HEK293 (cell line): ENCODE data around the gene PRG2.

Experiments used
- CTCF ChIA-PET: fragments of 350-600 bp; formaldehyde crosslinking; extraction: SDS; loops from one replicate; lab custom pipeline; 2021; ENCODE audit warnings: antibody characterized with exemption; lab: Yijun Ruan, JAX
- POLR2A ChIA-PET: fragments of 300-600 bp; formaldehyde crosslinking; extraction: SDS; loops from one replicate; lab custom pipeline; 2020; ENCODE audit warnings: antibody characterized with exemption, inconsistent platforms; lab: Yijun Ruan, JAX
- H3K27ac ChIP-seq: fragments of 200-500 bp; sonication (Bioruptor generic); 2 replicates; pipeline ENCODE4 v1.5.1; 2014; ENCODE audit warnings: low read depth, low read length, control low read depth, inconsistent platforms; ENCODE audit errors: extremely low read depth
- H3K36me3 ChIP-seq, 2 experiments: fragments of 200-500 bp in 1 of 2; sonication (Bioruptor generic) in 1 of 2; 1 replicate in 1 of 2; 2 replicates in 1 of 2; pipeline ENCODE4 v1.5.1; 2014 to 2017; ENCODE audit warnings: inconsistent platforms in 2 of 2, low read length in 2 of 2; ENCODE audit not compliant: control insufficient read depth in 2 of 2, insufficient read depth in 1 of 2
- H3K4me1 ChIP-seq: fragments of 200-500 bp; sonication (Bioruptor generic); 2 replicates; pipeline ENCODE4 v1.5.1; 2014; ENCODE audit warnings: mild to moderate bottlenecking, low read length, inconsistent platforms; ENCODE audit not compliant: control insufficient read depth, insufficient read depth
- H3K4me3 ChIP-seq: 2 replicates; pipeline ENCODE4 v1.5.1; 2011; ENCODE audit warnings: low read depth, mild to moderate bottlenecking, control low read depth, low read length, moderate library complexity
- H3K9me3 ChIP-seq: fragments of 200-500 bp; sonication (Bioruptor generic); 2 replicates; pipeline ENCODE4 v1.5.1; 2014; ENCODE audit warnings: low read depth, low read length, inconsistent platforms; ENCODE audit not compliant: control insufficient read depth, insufficient read depth
- KLF1 ChIP-seq: fragments of 450-650 bp; formaldehyde crosslinking; IDR thresholded peaks from 2 replicates; pipeline ENCODE4 v1.5.1; 2016; ENCODE audit warnings: missing biosample characterization, missing genetic modification characterization
- MYNN ChIP-seq: fragments of 450-650 bp; formaldehyde crosslinking; IDR thresholded peaks from 2 replicates; pipeline ENCODE4 v1.5.1; 2016; ENCODE audit warnings: missing biosample characterization, missing genetic modification characterization, borderline replicate concordance
- PRDM1 ChIP-seq: fragments of 450-650 bp; formaldehyde crosslinking; IDR thresholded peaks from 2 replicates; pipeline ENCODE4; 2016; ENCODE audit warnings: missing biosample characterization, missing genetic modification characterization
- ZFP3 ChIP-seq: fragments of 450-650 bp; formaldehyde crosslinking; IDR thresholded peaks from 2 replicates; pipeline ENCODE4 v1.5.1; 2016; ENCODE audit warnings: low read depth, missing biosample characterization, missing genetic modification characterization
- ZNF132 ChIP-seq: fragments of 450-650 bp; formaldehyde crosslinking; IDR thresholded peaks from 2 replicates; pipeline ENCODE4 v1.5.1; 2017; ENCODE audit warnings: missing biosample characterization, missing genetic modification characterization, borderline replicate concordance
- ZNF157 ChIP-seq: fragments of 450-650 bp; formaldehyde crosslinking; IDR thresholded peaks from 2 replicates; pipeline ENCODE4 v1.5.1; 2016; ENCODE audit warnings: missing biosample characterization, missing genetic modification characterization
- ZNF175 ChIP-seq: fragments of 450-650 bp; formaldehyde crosslinking; IDR thresholded peaks from 2 replicates; pipeline ENCODE4 v1.5.1; 2016; ENCODE audit warnings: missing biosample characterization, missing genetic modification characterization
- ZNF19 ChIP-seq: fragments of 450-650 bp; formaldehyde crosslinking; IDR thresholded peaks from 2 replicates; pipeline ENCODE4; 2016; ENCODE audit warnings: missing biosample characterization, missing genetic modification characterization, low read depth
- ZNF2 ChIP-seq: fragments of 450-650 bp; formaldehyde crosslinking; IDR thresholded peaks from 2 replicates; pipeline ENCODE4 v1.5.1; 2016; ENCODE audit warnings: missing biosample characterization, missing genetic modification characterization
- ZNF24 ChIP-seq: fragments of 450-650 bp; formaldehyde crosslinking; IDR thresholded peaks from 2 replicates; pipeline ENCODE4 v1.5.1; 2016; ENCODE audit warnings: missing biosample characterization, missing genetic modification characterization
- ZNF248 ChIP-seq: fragments of 450-650 bp; formaldehyde crosslinking; IDR thresholded peaks from 2 replicates; pipeline ENCODE4 v1.5.1; 2017; ENCODE audit warnings: missing biosample characterization, missing genetic modification characterization
- ZNF274 ChIP-seq, 2 experiments: fragments of 200-500 bp in 1 of 2; fragments of 450-650 bp in 1 of 2; sonication (Bioruptor generic) in 1 of 2; formaldehyde crosslinking in 1 of 2; IDR thresholded peaks; 2 replicates each; pipeline versions ENCODE4 v1.5.1 to v1.6.1; 2014 to 2016; ENCODE audit warnings: borderline replicate concordance in 1 of 2, inconsistent platforms in 1 of 2, low read length in 1 of 2, missing biosample characterization in 1 of 2, missing genetic modification characterization in 1 of 2
- ZNF311 ChIP-seq: fragments of 450-650 bp; formaldehyde crosslinking; IDR thresholded peaks from 2 replicates; pipeline ENCODE4 v1.5.1; 2017; ENCODE audit warnings: missing biosample characterization, missing genetic modification characterization, borderline replicate concordance
- ZNF366 ChIP-seq: fragments of 450-650 bp; formaldehyde crosslinking; conservative IDR thresholded peaks from 2 replicates; pipeline ENCODE4 v1.5.1; 2016; ENCODE audit warnings: missing biosample characterization, missing genetic modification characterization
- ZNF704 ChIP-seq: fragments of 450-650 bp; formaldehyde crosslinking; IDR thresholded peaks from 2 replicates; pipeline ENCODE4 v1.5.1; 2016; ENCODE audit warnings: missing biosample characterization, missing genetic modification characterization
- ZNF777 ChIP-seq: fragments of 450-650 bp; formaldehyde crosslinking; IDR thresholded peaks from 2 replicates; pipeline ENCODE4 v1.5.1; 2017; ENCODE audit warnings: missing biosample characterization, missing genetic modification characterization, borderline replicate concordance
- ZNF792 ChIP-seq: fragments of 450-650 bp; formaldehyde crosslinking; IDR thresholded peaks from 2 replicates; pipeline ENCODE4 v1.5.1; 2016; ENCODE audit warnings: missing biosample characterization, missing genetic modification characterization
- TF ChIP-seq, protein P1 (sequence below): fragments of 450-650 bp; formaldehyde crosslinking; conservative IDR thresholded peaks from 2 replicates; pipeline ENCODE4 v1.5.1; 2016; ENCODE audit warnings: low read depth, missing biosample characterization, missing genetic modification characterization
- TF ChIP-seq, protein P2 (sequence below): fragments of 450-650 bp; formaldehyde crosslinking; IDR thresholded peaks from 2 replicates; pipeline ENCODE4 v1.5.1; 2016; ENCODE audit warnings: missing biosample characterization, missing genetic modification characterization
- TF ChIP-seq, protein P3 (sequence below): fragments of 450-650 bp; IDR thresholded peaks from 2 replicates; pipeline ENCODE4 v1.5.1; 2018; ENCODE audit warnings: missing biosample characterization, mild to moderate bottlenecking, missing genetic modification characterization

The PRG2 gene

DNA sequence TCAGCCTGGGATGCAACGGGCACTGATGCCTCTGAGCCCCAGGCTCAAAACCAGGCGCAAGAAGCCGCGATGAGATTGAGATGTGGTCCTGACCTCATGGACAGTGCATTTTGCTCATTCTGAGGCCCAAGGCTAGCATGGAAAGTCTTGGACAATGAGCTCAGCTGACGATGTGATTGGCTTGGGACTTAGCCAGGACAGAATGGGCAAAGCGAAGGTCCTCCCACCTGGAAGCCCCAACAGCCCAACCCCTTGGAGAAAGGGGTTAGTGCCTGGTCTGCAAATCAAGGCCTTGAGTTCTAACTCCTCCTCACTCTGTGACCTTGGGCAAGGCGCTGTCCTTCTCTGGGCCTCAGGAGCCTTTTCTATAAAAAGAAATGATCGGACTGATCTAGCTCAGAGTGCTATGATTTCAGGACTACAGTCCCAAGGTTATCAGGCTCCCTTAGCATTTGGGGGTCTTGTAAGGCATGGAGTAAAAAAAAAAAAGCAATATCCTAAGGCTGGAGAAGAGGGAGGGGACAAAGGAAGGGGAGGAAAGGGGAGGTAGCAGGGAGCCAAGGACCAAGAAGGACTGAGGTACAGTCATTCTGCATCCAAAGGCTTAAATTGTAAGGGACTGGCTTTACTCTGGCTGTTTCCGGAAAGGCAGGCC is 33.8 kb upstream of the PRG2 start:
- POLR2A ChIA-PET: interaction anchor here (0.7 kb wide), 1 partner anchor 95 kb away, joined by 3 read pairs; no protein-coding TSS in a partner anchor
- Histone ChIP-seq H3K27ac (no peak overlapping the region), H3K4me3 (no peak overlapping the region), H3K36me3 (no peaks in the 10 kb centered on the region), H3K4me1 (no peaks in the 10 kb centered on the region), H3K9me3 (no peaks in the 10 kb centered on the region)
- TF ChIP-seq ZNF157 (tag by site-specific recombination) (no peak), KLF1 (tag by site-specific recombination) (no peak), ZNF248 (tag by site-specific recombination) (no peak), ZFP3 (tag by site-specific recombination) (no peak)
- TF ChIP-seq, protein P1, sequence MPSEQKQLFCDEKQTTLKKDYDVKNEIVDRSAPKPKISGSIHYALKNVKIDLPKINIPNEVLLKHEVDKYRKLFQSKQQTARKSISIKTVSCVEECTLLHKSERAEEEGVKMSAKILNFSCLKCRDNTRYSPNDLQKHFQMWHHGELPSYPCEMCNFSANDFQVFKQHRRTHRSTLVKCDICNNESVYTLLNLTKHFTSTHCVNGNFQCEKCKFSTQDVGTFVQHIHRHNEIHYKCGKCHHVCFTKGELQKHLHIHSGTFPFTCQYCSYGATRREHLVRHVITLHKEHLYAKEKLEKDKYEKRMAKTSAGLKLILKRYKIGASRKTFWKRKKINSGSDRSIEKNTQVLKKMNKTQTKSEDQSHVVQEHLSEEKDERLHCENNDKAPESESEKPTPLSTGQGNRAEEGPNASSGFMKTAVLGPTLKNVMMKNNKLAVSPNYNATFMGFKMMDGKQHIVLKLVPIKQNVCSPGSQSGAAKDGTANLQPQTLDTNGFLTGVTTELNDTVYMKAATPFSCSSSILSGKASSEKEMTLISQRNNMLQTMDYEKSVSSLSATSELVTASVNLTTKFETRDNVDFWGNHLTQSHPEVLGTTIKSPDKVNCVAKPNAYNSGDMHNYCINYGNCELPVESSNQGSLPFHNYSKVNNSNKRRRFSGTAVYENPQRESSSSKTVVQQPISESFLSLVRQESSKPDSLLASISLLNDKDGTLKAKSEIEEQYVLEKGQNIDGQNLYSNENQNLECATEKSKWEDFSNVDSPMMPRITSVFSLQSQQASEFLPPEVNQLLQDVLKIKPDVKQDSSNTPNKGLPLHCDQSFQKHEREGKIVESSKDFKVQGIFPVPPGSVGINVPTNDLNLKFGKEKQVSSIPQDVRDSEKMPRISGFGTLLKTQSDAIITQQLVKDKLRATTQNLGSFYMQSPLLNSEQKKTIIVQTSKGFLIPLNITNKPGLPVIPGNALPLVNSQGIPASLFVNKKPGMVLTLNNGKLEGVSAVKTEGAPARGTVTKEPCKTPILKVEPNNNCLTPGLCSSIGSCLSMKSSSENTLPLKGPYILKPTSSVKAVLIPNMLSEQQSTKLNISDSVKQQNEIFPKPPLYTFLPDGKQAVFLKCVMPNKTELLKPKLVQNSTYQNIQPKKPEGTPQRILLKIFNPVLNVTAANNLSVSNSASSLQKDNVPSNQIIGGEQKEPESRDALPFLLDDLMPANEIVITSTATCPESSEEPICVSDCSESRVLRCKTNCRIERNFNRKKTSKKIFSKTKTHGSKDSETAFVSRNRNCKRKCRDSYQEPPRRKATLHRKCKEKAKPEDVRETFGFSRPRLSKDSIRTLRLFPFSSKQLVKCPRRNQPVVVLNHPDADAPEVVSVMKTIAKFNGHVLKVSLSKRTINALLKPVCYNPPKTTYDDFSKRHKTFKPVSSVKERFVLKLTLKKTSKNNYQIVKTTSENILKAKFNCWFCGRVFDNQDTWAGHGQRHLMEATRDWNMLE: no peak
- CTCF ChIA-PET: interaction anchor here (0.6 to 1.9 kb wide), 7 partner anchors 10 to 377 kb away, joined by 3 to 6 read pairs (median 3); no protein-coding TSS in a partner anchor

DNA sequence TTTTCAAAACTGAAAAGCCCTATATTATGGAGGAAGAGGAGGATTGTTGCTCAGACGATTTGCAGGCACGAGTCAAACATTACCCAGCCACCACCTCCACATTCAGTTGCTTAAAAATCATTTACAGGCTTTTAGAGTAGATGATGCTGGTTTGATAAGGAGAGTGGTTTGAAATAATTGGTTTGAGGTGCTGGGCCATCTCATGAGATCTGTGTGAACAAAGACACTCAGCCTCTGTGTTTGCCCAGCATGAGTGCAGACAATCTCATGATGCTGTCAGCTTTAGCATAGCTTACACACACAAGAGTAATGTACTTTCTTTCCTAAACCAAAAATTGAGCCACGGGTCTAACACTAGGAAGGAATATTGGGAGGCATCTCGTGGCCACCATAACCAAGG is 32.2 kb upstream of the PRG2 start:
- ChIA-PET CTCF (no interaction called here), POLR2A (no interaction called here)
- Histone ChIP-seq H3K9me3 (no peaks in the 10 kb centered on the region), H3K27ac (no peak overlapping the region), H3K36me3 (no peaks in the 10 kb centered on the region), H3K4me3 (no peak overlapping the region), H3K4me1 (no peaks in the 10 kb centered on the region)
- TF ChIP-seq ZNF24 (tag by site-specific recombination) (no peak), ZNF792 (tag by site-specific recombination) (no peak), ZNF274 (IDR thresholded peaks at IDR 0.05; ENCODE audit: low read length) (no peak), ZNF274 (tag by site-specific recombination; IDR thresholded peaks at IDR 0.05; ENCODE audit: borderline replicate concordance) (no peak), ZNF704 (no peak), MYNN (tag by site-specific recombination) (no peak), ZNF311 (tag by site-specific recombination) (no peak), ZNF175 (tag by site-specific recombination) (no peak), ZNF19 (tag by site-specific recombination) (no peak), PRDM1 (no peak), ZNF777 (tag by site-specific recombination) (no peak), ZNF132 (tag by site-specific recombination) (no peak), ZNF366 (no peak), ZNF2 (tag by site-specific recombination) (no peak)
- TF ChIP-seq, protein P2, sequence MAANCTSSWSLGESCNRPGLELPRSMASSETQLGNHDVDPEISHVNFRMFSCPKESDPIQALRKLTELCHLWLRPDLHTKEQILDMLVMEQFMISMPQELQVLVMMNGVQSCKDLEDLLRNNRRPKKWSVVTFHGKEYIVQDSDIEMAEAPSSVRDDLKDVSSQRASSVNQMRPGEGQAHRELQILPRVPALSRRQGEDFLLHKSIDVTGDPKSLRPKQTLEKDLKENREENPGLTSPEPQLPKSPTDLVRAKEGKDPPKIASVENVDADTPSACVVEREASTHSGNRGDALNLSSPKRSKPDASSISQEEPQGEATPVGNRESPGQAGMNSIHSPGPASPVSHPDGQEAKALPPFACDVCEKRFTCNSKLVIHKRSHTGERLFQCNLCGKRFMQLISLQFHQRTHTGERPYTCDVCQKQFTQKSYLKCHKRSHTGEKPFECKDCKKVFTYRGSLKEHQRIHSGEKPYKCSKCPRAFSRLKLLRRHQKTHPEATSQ (tag by site-specific recombination): no peak
- TF ChIP-seq, protein P3, sequence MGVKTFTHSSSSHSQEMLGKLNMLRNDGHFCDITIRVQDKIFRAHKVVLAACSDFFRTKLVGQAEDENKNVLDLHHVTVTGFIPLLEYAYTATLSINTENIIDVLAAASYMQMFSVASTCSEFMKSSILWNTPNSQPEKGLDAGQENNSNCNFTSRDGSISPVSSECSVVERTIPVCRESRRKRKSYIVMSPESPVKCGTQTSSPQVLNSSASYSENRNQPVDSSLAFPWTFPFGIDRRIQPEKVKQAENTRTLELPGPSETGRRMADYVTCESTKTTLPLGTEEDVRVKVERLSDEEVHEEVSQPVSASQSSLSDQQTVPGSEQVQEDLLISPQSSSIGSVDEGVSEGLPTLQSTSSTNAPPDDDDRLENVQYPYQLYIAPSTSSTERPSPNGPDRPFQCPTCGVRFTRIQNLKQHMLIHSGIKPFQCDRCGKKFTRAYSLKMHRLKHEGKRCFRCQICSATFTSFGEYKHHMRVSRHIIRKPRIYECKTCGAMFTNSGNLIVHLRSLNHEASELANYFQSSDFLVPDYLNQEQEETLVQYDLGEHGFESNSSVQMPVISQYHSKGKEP: no peak
